K562 (cell line): Measurements from ENCODE around the gene PCBP2. TPM values are rescaled to one million over a fixed set of nuclear protein-coding genes. Genes with fewer than 3 reads are reported as not detected.

Experiments
- DLX4 ChIP-seq: fragments of 250-450 bp; sonication (Bioruptor Pico); IDR thresholded peaks from 2 replicates; pipeline ENCODE4 v1.6.1; 2021; ENCODE audit warnings: mild to moderate bottlenecking
- ETS2 ChIP-seq: IDR thresholded peaks from 2 replicates; pipeline ENCODE4 v1.6.1; 2016; ENCODE audit warnings: borderline replicate concordance, missing genetic modification characterization, mild to moderate bottlenecking, moderate library complexity, missing compliant biosample characterization; ENCODE audit not compliant: poor library complexity, severe bottlenecking
- FOS ChIP-seq: IDR thresholded peaks from 3 replicates; pipeline ENCODE4 v1.6.1; 2011; ENCODE audit not compliant: insufficient read length; ENCODE audit errors: extremely low read depth
- GTF2A2 ChIP-seq: IDR thresholded peaks from 2 replicates; pipeline ENCODE4 v1.6.1; 2016; ENCODE audit warnings: mild to moderate bottlenecking, missing genetic modification characterization, missing compliant biosample characterization
- HDAC6 ChIP-seq: IDR thresholded peaks from 2 replicates; pipeline ENCODE4 v1.6.1; 2012; ENCODE audit warnings: low read depth, mild to moderate bottlenecking, control low read depth, inconsistent platforms, low read length, moderate library complexity
- KLF13 ChIP-seq: fragments of 450-650 bp; IDR thresholded peaks from 2 replicates; pipeline ENCODE4 v1.6.1; 2016; ENCODE audit warnings: missing genetic modification characterization, low read depth, mild to moderate bottlenecking, missing compliant biosample characterization, moderate library complexity, borderline replicate concordance
- MCM3 ChIP-seq: fragments of 450-650 bp; IDR thresholded peaks from 2 replicates; pipeline ENCODE4 v1.6.1; 2016
- NFXL1 ChIP-seq: fragments of 450-650 bp; formaldehyde crosslinking; IDR thresholded peaks from 2 replicates; pipeline ENCODE4 v1.4.0; 2021; ENCODE audit warnings: mild to moderate bottlenecking
- TARDBP ChIP-seq: fragments of 450-650 bp; IDR thresholded peaks from 2 replicates; pipeline ENCODE4 v1.6.1; 2016
- TRIM28 ChIP-seq: fragments of 450-650 bp; IDR thresholded peaks from 2 replicates; pipeline ENCODE4 v1.6.1; 2017
- ZFP1 ChIP-seq: fragments of 450-650 bp; formaldehyde crosslinking; IDR thresholded peaks from 2 replicates; pipeline ENCODE4 v1.4.0; 2020; ENCODE audit warnings: mild to moderate bottlenecking, mixed read lengths
- ZFX ChIP-seq: sonication (generic); formaldehyde crosslinking; IDR thresholded peaks from 2 replicates; pipeline ENCODE4 v1.8.0; 2022; ENCODE audit warnings: mild to moderate bottlenecking, missing genetic modification reagents, moderate library complexity
- ZHX1 ChIP-seq: fragments of 150-350 bp; conservative IDR thresholded peaks from 2 replicates; pipeline ENCODE4 v1.6.1; 2014; ENCODE audit warnings: low read length
- ZNF197 ChIP-seq: fragments of 200-800 bp; sonication (Bioruptor generic); IDR thresholded peaks from 2 replicates; pipeline ENCODE4 v1.6.1; 2016; ENCODE audit warnings: low read depth, missing genetic modification characterization, missing compliant biosample characterization
- ZNF445 ChIP-seq: fragments of 250-450 bp; sonication (Bioruptor Pico); IDR thresholded peaks from 2 replicates; pipeline ENCODE4 v1.4.0; 2020; ENCODE audit warnings: low read depth, mild to moderate bottlenecking, moderate library complexity
- ZNF717 ChIP-seq: fragments of 250-450 bp; sonication (Bioruptor Pico); IDR thresholded peaks from 2 replicates; pipeline ENCODE4 v1.5.0; 2021
- polyA plus RNA-seq, 8 experiments: library from polyadenylated mRNA; depleted of rRNA in 4 of 8; stranded (reverse) in 5 of 8; unstranded in 3 of 8; fragments of >200 nt; fragmentation: Nextera tagmentation in 2 of 8; fragmentation: Illumina TruSeq in 1 of 8; extraction: Ambion mirVana in 2 of 8; extraction: Trizol in 1 of 8; gene quantifications; 2 replicates each; pipeline versions ENCODE4 v1.2.1 to v1.2.3, GENCODE V29; 2011 to 2014; ENCODE audit warnings: inconsistent platforms in 1 of 8, missing spikeins in 1 of 8
- total RNA-seq, 7 experiments: library from RNA; depleted of rRNA in 6 of 7; stranded (reverse); fragments of >200 nt in 6 of 7; fragmentation: Illumina TruSeq in 2 of 7; extraction: Trizol in 2 of 7; gene quantifications; 2 replicates each; pipeline versions ENCODE4 v1.2.1 to v1.2.3, GENCODE V29; 2011 to 2021; ENCODE audit warnings: low replicate concordance in 1 of 7
- TF ChIP-seq, protein P1 (sequence below), 3 experiments: fragments of 200-800 bp in 1 of 3; sonication (Bioruptor generic) in 1 of 3; sonication (generic) in 1 of 3; formaldehyde crosslinking in 1 of 3; IDR thresholded peaks; 2 replicates each; pipeline versions ENCODE4 v1.6.1 to v1.8.0; 2016 to 2022; ENCODE audit warnings: mild to moderate bottlenecking in 2 of 3, missing compliant biosample characterization in 2 of 3, missing genetic modification characterization in 2 of 3, missing genetic modification reagents in 1 of 3
- TF ChIP-seq, protein P2 (sequence below): sonication (generic); formaldehyde crosslinking; IDR thresholded peaks from 2 replicates; pipeline ENCODE4 v1.8.1; 2022; ENCODE audit warnings: missing genetic modification reagents
- TF ChIP-seq, protein P3 (sequence below): fragments of 250-450 bp; sonication (Bioruptor Pico); IDR thresholded peaks from 2 replicates; pipeline ENCODE4 v1.8.0; 2021; ENCODE audit warnings: moderate library complexity, mild to moderate bottlenecking, inconsistent platforms
- TF ChIP-seq, protein P4 (sequence below): fragments of 450-650 bp; IDR thresholded peaks from 2 replicates; pipeline ENCODE4 v1.6.1; 2017; ENCODE audit warnings: mild to moderate bottlenecking, moderate library complexity

The PCBP2 gene
- total and polyA plus RNA-seq, 9 of the 15 experiments (the other 6 are each of a cell fraction or from before 2014, with no cell fraction given) = 137 to 831 (median 328) TPM

DNA sequence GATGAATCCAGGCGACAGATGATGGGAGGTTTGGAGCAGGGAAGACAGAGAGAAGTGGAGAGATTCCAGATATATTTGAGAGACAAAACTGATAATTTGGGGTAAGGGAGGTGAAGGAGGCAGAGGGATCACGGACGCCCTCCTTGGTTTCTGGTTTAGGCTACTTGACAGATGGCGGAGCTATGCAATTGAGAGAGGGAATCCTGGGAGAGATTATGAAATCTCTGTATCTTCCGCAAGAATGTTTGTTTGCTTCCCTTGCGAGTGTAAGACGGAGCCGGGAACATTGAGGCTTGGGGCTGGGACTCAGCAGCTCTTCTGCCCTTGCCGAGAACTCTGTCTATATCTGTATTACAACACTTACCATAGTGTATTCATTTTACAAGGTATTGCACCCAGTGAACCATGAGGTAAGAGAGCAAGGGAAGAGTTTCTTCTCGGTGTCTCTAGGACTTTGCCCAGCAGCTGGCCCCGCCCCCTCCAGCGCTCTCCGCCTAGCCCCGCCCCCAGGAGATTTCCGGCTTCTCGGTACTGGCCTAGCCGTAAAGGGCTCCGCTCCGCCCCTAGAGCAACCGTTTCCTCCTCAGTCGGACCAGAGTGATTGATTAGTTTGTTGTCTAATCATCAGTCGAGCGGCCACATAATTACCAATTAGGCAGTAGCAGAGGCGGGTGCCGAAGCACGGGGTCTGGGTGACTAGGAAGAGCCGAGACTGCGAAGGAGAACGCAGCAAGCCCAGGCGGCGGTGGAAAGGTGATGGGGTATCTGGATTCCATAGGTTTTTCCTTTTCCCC is 10.7 kb upstream of the PCBP2 start, which contains the start of gene PRR13 (continued):
- TF ChIP-seq, protein P1, sequence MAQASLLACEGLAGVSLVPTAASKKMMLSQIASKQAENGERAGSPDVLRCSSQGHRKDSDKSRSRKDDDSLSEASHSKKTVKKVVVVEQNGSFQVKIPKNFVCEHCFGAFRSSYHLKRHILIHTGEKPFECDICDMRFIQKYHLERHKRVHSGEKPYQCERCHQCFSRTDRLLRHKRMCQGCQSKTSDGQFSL (CRISPR knock-in tag; IDR thresholded peaks at IDR 0.05) = no peak
- TF ChIP-seq, protein P1 (tag; IDR thresholded peaks at IDR 0.05) = no peak
- no peak for TF ChIP-seq KLF13 (tag)
- TF ChIP-seq MCM3 = no peak
- TF ChIP-seq ZNF445 = no peak
- TF ChIP-seq ZNF197 = no peak
- no peak for TF ChIP-seq DLX4 (CRISPR knock-in tag)
- TF ChIP-seq, protein P2, sequence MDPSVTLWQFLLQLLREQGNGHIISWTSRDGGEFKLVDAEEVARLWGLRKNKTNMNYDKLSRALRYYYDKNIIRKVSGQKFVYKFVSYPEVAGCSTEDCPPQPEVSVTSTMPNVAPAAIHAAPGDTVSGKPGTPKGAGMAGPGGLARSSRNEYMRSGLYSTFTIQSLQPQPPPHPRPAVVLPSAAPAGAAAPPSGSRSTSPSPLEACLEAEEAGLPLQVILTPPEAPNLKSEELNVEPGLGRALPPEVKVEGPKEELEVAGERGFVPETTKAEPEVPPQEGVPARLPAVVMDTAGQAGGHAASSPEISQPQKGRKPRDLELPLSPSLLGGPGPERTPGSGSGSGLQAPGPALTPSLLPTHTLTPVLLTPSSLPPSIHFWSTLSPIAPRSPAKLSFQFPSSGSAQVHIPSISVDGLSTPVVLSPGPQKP (CRISPR knock-in tag) = no peak
- no peak for TF ChIP-seq ETS2 (tag)
- TF ChIP-seq NFXL1 (CRISPR knock-in tag) = no peak
- no peak for TF ChIP-seq ZFP1
- TF ChIP-seq TRIM28 = no peak
- TF ChIP-seq ZFX = no peak; the same call in 1 of the 2 replicates
- no peak for TF ChIP-seq HDAC6
- peak; percentile 66; the same call in 1 of the 2 replicates for TF ChIP-seq GTF2A2 (tag)
- TF ChIP-seq, protein P3, sequence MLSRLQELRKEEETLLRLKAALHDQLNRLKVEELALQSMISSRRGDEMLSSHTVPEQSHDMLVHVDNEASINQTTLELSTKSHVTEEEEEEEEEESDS (CRISPR knock-in tag) = no peak
- TF ChIP-seq, protein P4, sequence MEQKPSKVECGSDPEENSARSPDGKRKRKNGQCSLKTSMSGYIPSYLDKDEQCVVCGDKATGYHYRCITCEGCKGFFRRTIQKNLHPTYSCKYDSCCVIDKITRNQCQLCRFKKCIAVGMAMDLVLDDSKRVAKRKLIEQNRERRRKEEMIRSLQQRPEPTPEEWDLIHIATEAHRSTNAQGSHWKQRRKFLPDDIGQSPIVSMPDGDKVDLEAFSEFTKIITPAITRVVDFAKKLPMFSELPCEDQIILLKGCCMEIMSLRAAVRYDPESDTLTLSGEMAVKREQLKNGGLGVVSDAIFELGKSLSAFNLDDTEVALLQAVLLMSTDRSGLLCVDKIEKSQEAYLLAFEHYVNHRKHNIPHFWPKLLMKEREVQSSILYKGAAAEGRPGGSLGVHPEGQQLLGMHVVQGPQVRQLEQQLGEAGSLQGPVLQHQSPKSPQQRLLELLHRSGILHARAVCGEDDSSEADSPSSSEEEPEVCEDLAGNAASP = no peak
- no peak for TF ChIP-seq ZHX1
- TF ChIP-seq ZNF717 (CRISPR knock-in tag) = no peak
- 0 out of 2 replicates have a peak, but pooled peaks have one; percentile 33 for TF ChIP-seq TARDBP
- peak; percentile 93 for TF ChIP-seq FOS
